GM04503 (cell line): ENCODE measurements around the gene ADARB2.

Experiments used
- DNase-seq: peaks from one replicate; pipeline ENCODE4 v3.0.0-alpha.2; 2012; ENCODE audit warnings: low read depth

ADARB2 gene

DNA sequence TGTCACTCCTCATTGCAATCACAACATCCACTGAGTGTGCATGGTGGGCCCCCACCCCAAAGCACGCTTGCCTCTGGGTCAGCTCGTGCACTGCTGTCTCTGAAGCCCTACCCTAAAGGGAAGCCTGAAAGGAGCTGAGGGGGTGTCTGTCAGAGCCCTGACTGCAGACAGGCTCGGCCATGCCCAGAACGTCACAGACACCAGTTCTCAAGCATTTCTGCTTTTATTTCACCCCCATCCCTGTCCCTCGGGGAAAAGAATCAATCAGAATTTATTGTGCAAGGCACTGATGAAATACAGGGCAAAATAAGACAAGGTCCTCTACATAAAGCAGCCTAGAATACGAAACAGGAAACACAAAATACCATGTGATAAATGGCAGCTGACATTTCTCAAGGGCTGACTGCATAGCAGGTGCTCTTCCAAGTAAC, 449.3 kb downstream of the ADARB2 start:
- no peak for DNase-seq

DNA sequence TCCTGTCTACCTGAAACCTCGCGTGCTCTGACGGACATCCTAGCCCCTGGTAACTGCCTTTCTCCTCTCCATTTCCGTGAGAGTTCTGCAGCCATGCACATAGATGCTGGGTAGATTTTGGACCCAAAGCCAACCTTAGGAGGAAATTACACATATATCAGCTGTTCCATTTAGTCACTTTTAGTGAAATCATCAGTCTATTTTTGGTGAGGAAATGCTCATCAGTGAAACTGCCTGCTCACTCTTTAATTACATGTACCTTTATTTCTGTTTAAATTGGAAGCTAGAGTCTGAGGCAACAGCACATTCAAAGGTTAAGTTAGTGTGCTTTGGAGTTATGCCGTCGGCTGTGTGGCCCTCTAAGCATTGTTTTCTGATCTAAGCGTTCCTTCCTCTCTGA, 449.8 kb downstream of the ADARB2 start:
- no peak for DNase-seq

DNA sequence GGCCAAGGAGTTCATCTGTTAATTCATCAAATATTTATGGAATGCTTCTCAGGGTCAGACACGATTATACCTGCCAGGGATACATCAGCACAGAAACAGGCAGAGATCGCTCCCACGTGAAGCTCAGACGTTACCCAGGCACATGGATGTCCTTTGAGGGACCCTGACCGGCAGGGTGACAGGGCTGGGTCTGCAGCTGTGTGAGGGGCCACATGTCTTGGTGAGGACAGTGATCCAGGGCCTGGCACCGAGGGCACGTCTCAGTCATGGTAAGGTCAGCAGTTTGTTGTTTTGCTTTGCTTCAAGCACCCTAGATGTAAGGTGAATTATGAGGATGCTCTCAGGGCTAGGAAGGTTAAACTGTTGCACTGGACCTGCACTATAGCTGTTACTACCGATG, 453.2 kb downstream of the ADARB2 start:
- no peak for DNase-seq

DNA sequence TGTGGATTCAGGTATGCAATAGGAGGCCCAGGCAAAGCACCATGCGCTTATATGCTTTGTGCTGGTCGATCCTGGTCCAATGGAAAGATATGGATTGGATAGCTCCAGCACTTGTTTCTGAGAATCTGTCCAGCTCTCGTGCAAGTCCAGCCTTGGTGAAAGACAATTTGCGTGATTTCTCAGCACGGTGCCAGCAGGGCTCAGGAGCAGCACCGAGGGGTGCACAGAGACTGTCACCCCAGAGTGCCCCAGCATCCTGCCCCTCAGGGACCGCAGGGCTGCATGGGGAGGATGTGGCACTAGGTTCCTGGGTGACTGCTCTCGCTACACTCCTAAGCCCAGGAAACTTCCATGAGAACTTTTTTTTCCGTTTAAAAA, 455.9 kb downstream of the ADARB2 start:
- no peak for DNase-seq

DNA sequence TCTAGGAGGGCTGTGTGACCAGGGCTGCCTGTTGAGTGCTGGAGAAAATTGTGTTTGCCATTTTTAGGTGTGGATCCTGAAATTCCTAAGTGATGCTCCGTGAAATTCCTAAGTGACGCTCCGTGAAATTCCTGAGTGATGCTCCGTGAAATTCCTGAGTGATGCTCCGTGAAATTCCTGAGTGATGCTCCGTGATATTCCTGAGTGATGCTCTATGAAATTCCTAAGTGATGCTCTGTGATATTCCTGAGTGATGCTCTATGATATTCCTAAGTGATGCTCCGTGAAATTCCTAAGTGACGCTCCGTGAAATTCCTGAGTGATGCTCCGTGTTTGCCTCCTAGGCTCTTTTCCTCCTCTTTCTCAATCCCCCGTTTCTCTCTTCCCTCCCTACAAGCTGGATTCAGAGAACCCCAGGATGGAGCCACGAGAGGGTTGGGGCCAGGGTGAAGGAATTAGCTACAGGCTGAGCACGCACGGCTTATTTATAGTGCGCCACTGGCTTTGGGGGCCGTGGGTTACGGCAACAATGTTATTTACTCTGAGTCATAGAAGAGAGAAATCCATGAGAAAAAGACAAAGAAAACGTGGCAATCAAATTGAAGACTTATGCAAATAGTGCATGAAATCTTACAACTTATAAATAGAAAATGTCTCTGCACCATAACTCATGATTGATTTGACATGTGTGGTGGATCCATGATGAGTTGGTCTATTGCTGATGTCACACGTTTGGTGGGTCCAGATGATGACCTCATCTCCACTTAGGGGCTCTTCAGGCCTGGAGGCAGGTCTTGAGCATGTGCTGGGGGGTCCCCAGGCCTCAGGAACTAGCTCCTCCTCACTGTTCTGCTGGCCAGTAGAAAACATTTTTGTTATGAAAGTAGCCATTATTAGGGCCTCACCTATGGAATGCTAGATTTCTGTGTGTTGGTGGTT, 456.6 kb downstream of the ADARB2 start:
- no peak for DNase-seq

DNA sequence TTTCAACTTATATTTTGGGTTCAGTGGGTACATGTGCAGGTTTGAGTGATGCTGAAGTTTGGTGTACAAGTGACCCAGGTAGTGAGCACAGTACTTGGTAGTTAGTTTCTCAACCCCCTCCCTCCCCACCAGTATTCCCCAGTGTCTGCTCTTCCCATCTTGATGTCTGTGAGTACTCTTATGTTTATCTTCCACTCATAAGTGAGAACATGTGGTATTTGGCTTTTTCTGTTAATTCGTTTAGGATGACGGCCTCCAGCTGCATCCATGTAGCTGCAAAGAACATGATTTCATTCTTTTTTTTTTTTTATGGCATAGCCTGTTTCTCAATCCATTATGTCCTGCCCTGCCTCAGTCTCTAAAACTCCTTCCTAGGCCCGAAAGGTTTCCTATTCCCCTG, 459.0 kb downstream of the ADARB2 start:
- DNase-seq: no peak

DNA sequence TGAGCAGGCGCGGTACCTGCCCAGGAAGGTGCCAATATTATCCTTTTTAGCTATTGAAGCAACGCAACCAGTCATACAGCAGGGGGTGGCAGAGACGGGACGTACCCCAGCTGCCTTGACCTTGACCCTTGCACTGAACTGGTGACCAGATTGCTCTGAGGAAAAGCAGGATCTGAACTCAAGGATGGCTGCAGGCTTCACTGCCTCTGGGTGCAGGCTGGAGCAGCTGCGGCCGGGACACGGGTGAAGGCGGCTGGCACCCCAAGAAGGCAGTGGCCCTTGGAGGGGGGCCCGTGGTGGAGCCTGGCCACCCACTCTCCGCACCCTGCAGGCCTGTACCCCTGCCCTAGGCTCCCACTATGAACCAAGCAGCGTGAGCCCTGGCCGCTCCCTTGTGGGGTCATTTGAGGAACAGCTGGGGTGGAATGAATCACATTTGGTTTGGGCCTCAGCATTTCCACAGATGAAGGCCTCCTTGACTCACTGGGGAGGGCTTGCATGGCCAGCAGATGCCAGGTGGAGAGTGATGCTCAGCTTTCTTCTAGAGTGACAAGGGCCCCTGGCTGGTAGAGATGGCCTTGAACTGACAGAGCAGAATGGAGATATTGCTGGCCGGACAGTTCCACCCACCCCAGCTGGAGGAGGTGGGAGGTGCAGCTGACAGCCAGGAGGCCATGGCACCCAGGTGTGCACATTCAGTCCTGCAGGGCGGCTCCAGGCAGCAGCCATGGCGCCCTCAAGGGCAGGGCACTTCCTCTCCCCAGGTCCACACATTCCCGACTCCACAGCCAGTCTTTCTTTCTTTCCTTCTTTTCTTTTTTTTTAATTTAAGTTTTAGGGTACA, 462.4 kb downstream of the ADARB2 start:
- no peak for DNase-seq

DNA sequence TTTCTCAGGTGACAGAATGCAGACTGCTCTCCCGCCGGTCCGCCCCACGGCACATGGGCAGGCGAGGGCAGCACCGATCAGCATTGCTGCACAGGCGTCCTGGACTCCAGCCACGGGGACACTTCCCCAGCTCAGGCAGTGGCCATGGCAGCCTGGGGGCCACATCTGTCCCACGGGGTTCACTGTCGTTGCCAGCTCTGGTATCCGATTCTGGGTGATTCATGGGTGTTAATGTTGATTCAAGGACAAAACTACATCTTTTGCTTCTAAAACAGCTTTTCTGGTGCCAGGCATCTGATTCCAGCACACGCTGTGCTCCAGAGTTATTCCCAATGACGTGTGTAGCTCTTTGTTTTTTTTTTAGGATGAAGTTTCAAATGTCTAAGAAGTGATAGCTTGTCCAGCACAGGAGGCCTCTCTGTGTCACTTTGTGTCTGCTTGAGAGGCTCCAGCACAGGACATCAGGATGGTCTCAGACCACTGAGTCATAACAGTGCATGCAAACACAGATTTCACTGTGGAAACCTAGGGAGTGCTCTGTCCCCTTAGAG, 463.1 kb downstream of the ADARB2 start:
- DNase-seq: no peak

DNA sequence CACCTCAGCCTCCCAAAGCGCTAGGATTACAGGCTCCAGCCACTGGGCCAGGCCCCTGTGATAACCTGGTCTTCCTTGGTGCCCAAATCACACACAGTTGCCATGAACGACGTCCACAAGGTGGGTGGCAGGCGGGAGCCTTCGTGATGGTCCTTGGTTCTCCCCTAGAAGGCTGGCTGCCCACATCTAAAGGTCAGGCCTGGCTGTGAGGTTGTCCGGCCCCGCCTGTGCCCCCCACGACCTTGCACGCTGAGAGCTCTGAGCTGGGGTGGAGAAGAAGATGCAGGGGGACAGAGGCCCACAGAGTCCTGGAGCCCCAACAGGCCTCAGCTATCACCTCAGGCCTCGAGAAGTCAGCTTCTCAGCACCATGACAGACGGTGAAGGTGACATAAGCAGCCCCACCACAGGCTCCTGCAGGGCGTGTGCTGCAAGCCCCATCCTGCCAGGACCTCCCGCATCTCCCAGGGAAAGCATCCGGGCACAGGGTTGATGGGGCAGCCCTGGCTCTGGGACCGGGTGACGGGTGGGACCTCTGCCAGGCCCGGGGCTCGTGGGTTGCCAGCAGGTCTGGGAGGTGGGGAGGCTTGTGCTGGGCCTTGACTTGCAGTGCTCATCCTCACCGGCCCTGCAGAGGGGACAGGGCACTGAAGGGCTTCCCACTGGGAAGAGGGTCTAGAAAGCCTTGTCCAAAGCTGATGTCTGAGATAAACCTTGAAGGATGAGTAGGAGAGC, 463.8 kb downstream of the ADARB2 start:
- DNase-seq: no peak

DNA sequence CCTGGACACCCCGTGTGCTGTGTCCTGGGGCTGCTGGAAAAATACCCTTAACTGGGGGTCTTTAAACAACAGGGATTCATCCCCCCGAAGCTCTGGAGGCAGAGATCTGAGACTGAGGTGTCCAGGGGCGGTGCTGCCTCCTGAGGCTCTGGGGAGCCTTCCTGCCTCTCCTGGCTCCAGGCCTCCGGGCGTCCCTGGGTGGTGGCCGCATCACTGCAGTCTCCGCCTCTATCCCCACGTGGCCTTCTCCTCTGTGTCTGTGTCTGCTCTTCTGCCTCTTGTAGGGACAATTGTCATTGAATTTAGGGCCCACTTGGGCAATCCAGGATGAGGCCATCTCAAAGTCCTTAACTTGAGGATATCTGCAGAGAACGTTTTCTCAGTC, 464.6 kb downstream of the ADARB2 start:
- no peak for DNase-seq

DNA sequence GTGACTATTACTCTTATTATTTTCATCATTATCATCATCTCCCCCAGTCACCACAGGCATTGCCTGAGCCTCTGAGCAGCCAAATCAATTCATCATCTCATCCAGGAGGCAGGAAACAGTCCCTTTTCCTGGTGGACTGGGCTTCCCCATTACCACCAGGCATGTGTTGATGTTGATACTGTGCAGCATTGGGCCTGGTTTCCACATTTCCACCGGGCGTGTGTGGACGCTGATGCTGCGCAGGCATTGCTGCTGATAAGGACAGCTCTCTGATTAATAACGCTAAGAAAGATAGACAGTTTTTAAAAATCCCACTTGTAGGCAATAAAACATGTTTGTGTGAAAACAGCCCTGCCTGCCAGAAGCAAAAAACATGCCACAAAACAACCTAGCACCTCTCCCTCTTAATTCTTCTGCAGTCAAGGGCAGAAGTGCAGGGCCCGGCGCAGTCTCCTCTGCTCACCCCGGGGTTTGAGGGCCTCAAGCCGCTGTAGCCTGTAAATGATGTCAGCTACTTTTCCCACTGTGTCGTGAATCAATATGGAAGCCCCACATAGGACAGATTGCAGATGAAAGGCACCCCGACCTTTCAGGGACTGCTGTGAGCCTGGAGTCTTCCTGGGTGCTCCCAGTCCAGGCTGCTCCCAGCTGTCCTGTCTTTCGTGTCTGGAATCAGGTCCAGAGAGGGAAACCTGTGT, 465.1 kb downstream of the ADARB2 start:
- no peak for DNase-seq

DNA sequence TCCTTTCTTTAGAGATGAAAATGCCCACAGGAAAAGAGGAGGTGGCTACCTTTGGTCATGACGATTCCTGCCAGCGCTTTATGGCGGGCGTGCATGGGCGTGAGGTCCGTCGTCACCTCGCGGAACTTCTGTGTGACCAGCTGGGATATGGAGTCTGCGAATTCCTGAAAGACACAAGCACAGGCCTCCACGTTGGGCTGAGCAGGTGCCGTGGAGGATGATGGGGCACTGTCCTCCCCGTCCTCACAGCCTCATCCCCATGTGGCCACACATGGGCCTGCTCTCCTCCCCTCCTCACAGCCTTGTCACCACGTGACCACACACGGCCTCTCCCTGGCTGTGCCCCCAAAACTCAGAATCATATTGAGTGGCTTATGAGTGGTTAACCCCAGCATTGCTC, 466.4 kb downstream of the ADARB2 start:
- DNase-seq: no peak

DNA sequence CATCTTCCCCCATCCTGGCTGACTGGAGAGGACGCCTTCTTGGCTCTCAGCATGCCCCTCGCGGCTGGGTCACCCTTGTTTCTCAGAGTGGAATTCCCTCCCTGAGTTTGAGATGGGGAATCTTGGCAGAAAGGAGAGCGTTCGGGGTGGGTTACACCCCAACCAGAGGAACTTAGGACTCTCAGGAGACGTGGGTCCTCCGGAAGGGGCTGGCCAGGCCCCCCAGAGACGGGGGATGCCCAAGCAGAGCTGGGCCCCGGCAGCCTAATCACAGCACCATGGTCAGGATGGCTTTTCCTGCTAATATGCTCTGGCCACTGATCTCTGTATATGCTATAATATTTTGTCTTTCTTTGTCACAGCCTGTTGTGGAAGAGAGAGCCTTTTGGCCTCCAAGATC, 466.8 kb downstream of the ADARB2 start:
- DNase-seq: no peak

DNA sequence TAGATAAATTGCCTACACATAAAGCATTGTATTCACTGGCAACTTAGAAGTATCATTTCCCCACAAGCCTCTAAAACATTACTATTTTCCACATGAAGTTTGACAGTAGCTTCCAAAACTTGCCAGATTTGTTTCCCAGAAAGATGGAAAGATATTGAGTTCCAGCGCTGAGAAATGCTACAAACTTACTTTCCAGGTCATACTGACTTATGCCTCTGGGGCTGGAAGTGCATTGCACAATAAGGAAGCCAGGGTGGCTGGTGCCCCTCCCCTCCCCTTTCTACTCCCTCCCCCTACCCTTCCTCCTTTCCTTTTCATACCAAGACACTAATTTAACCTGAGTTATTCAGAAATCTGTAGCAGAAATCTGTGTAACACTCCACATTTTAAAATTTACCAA, 468.5 kb downstream of the ADARB2 start:
- no peak for DNase-seq

DNA sequence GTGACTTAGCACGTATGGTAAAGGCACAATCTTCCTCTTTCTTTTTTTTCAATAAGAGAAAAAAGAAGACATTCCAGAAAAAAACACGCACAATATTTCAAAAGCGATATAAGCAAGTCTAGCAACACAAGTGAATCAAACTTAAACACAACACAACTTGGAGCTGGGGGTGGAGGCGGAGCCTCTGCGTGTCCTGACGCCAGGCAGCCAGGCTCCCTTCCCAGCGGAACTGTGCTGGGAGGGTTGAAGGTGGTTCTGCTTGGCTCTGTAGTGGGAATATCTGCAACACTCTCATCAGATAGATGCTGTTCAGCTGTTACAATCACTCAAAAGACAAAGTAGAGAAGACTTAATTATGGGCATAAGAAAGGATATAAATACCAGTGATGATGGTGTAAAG, 469.8 kb downstream of the ADARB2 start:
- DNase-seq: no peak

DNA sequence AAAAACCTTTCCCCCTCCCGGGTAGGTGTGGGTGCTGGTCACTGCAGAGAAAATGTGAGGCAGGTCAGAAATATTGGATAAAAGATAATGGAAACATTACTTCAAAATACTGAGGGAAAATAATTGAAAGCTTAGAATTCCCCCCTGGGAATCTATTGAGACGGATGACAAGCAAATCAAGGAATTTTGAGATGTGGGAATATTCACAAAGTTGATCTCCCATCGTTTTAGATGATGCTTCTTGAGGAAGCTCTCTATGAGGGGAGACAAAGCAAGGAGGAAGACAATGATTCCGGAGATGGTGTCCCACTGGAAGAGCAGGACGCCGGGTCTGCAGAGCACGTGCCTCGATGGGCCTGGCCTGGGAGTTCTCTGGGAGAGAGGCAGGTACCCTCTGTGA, 470.2 kb downstream of the ADARB2 start:
- no peak for DNase-seq

DNA sequence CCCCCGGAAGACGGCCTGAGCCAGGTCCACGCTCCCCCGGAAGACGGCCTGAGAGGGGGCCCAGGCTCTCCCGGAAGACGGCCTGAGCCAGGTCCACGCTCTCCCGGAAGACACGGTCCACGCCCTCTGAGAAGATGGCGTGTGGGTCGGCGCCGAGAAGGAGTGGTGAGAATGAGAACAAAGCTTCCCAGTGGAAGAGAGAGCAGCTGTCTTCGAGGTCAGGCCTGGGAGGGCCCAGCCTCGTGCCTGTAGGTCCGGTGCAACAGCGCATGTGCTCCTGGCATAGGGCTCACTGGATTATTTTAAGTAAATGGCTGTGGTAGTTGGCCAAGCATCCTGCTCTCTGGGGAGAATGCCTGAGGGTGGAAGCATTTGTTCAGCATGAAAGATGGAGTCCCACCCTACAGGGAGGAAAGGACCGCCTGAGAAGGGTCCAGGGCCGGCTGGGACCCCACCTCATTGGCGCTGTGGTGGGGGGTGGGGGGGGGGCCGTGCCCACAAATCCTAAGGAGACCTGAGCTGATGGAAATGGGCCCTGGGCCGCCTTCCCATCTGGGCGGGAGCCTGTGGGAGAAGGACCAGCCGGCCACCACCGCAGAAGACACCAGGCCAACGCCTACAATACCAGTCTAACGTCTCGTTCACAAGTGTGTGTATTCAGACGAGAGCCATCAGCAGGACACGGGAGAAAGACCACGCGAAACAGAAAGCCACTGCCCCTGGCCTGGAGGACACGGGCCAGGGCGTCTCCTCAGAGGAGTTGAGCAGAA, 471.1 kb downstream of the ADARB2 start:
- DNase-seq: no peak

DNA sequence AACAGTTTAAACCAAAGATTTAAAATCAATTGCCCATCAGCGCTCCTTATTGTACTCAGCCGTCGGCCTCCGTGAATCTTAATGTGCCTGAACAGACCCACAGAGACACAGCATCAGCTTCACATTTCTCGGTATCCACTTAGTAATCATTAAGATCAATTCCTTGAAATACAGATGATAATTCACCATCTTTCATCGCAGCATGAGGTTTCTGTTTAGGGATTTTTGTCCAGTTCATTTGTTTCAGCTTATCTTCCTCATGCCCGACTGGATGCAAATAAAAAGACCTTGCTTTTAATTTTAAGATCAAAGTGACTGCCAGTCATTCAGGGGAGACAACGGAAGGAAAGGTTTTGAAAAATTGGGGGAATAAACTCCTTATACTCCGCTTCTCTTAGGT, 473.3 kb downstream of the ADARB2 start:
- no peak for DNase-seq

DNA sequence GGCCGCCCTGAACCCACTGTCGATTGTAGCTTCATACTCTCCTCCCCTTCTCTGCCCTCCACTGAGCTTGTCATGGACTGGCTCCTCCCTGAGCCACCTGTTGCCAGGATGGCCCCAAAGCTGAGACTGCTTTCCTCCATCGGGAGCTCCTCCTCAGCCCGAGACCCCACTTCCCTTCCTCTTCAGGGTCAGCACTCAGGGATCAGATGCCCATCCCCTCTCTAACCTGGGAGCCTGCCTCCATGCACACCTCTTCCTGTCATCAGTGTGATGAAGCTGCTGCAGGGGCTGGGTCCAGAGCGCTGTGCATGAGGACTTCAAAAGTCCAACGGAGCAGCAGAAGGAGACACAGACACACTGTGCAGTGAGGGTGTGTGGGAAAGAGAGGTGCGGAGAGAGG, 480.1 kb downstream of the ADARB2 start:
- no peak for DNase-seq

DNA sequence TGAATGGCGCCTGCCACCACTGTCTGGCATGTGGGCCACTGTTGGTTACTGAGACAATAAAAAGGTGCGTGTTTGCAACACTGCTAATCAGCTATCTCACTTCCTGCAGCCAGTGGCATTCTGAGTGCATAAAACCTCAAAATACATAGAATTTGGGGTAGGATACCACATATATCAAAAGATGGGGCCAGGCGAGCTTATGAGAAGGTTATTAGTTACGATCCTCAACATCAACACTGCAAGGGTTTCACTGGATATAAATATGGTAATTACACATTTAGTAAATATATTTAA, 480.9 kb downstream of the ADARB2 start:
- DNase-seq: no peak
